HepG2 (cell line): Measurements from ENCODE around the gene EML2. TPM values are rescaled to one million over a fixed set of nuclear protein-coding genes. Genes with fewer than 3 reads are reported as not detected.

ENCODE experiments used
- ARID2 ChIP-seq: sonication (generic); formaldehyde crosslinking; IDR thresholded peaks from 2 replicates; pipeline ENCODE4 v1.8.1; 2022; ENCODE audit warnings: mild to moderate bottlenecking, missing genetic modification reagents, borderline replicate concordance
- DR1 ChIP-seq: sonication (generic); formaldehyde crosslinking; IDR thresholded peaks from 2 replicates; pipeline ENCODE4 v1.8.0; 2021; ENCODE audit warnings: mild to moderate bottlenecking, missing genetic modification reagents, inconsistent platforms
- FOXM1 ChIP-seq: sonication (generic); formaldehyde crosslinking; IDR thresholded peaks from 2 replicates; pipeline ENCODE4 v1.5.0; 2020; ENCODE audit warnings: missing genetic modification reagents
- FOXP1 ChIP-seq, 2 experiments: fragments of 450-650 bp in 1 of 2; IDR thresholded peaks; 2 replicates each; pipeline ENCODE4 v1.6.1; 2017 to 2018; ENCODE audit warnings: antibody characterized with exemption in 1 of 2
- GABPB1 ChIP-seq: IDR thresholded peaks from 2 replicates; pipeline ENCODE4 v1.6.1; 2016; ENCODE audit warnings: mild to moderate bottlenecking, missing genetic modification reagents, moderate library complexity, missing compliant biosample characterization
- LRRFIP1 ChIP-seq: sonication (generic); formaldehyde crosslinking; conservative IDR thresholded peaks from 2 replicates; pipeline ENCODE4 v1.4.0; 2020; ENCODE audit warnings: missing genetic modification reagents
- MAZ ChIP-seq, 2 experiments: sonication (generic) in 1 of 2; formaldehyde crosslinking in 1 of 2; IDR thresholded peaks; 2 replicates each; pipeline versions ENCODE4 v1.5.0 to v1.6.1; 2012 to 2020; ENCODE audit warnings: low read depth in 2 of 2, mild to moderate bottlenecking in 2 of 2, borderline replicate concordance in 1 of 2, improper control_type of control experiment in 1 of 2, low read length in 1 of 2, missing genetic modification reagents in 1 of 2, moderate library complexity in 1 of 2
- MEF2D ChIP-seq: sonication (generic); formaldehyde crosslinking; IDR thresholded peaks from 2 replicates; pipeline ENCODE4 v1.5.1; 2020; ENCODE audit warnings: mild to moderate bottlenecking, missing genetic modification reagents
- NFYB ChIP-seq: sonication (generic); formaldehyde crosslinking; IDR thresholded peaks from 2 replicates; pipeline ENCODE4 v1.4.0; 2020; ENCODE audit warnings: missing genetic modification reagents
- RAD51 ChIP-seq: fragments of 450-650 bp; IDR thresholded peaks from 2 replicates; pipeline ENCODE4 v1.6.1; 2016; ENCODE audit warnings: borderline replicate concordance
- REL ChIP-seq: sonication (generic); formaldehyde crosslinking; conservative IDR thresholded peaks from 2 replicates; pipeline ENCODE4 v1.8.0; 2022; ENCODE audit warnings: mild to moderate bottlenecking, missing genetic modification reagents, moderate library complexity
- SMAD3 ChIP-seq: sonication (generic); formaldehyde crosslinking; IDR thresholded peaks from 2 replicates; pipeline ENCODE4 v1.4.0; 2020; ENCODE audit warnings: missing genetic modification reagents
- TFAP4 ChIP-seq: sonication (generic); IDR thresholded peaks from 2 replicates; pipeline ENCODE4 v1.6.1; 2016; ENCODE audit warnings: low read depth, borderline replicate concordance
- TGIF2 ChIP-seq: IDR thresholded peaks from 2 replicates; pipeline ENCODE4 v1.6.1; 2016; ENCODE audit warnings: control low read depth, missing compliant biosample characterization
- THAP11 ChIP-seq: IDR thresholded peaks from 2 replicates; pipeline ENCODE4 v1.6.1; 2016; ENCODE audit warnings: missing biosample characterization, missing genetic modification reagents
- ZBTB20 ChIP-seq: sonication (generic); formaldehyde crosslinking; IDR thresholded peaks from 2 replicates; pipeline ENCODE4 v1.8.1; 2023; ENCODE audit warnings: missing genetic modification reagents, low read depth, mild to moderate bottlenecking, borderline replicate concordance
- ZFP36L2 ChIP-seq: sonication (generic); formaldehyde crosslinking; IDR thresholded peaks from 2 replicates; pipeline ENCODE4 v1.4.0; 2020; ENCODE audit warnings: missing genetic modification reagents
- ZFP37 ChIP-seq: sonication (generic); formaldehyde crosslinking; IDR thresholded peaks from 2 replicates; pipeline ENCODE4 v1.4.0; 2020; ENCODE audit warnings: missing genetic modification reagents, borderline replicate concordance
- ZMYM4 ChIP-seq: sonication (generic); formaldehyde crosslinking; IDR thresholded peaks from 2 replicates; pipeline ENCODE4 v1.8.1; 2023; ENCODE audit warnings: mild to moderate bottlenecking, missing genetic modification reagents
- ZNF12 ChIP-seq: sonication (generic); formaldehyde crosslinking; IDR thresholded peaks from 2 replicates; pipeline ENCODE4 v1.5.0; 2020; ENCODE audit warnings: missing genetic modification reagents
- ZNF282 ChIP-seq: fragments of 450-650 bp; IDR thresholded peaks from 2 replicates; pipeline ENCODE4 v1.6.1; 2018; ENCODE audit not compliant: partially characterized antibody
- ZNF564 ChIP-seq: sonication (generic); formaldehyde crosslinking; IDR thresholded peaks from 2 replicates; pipeline ENCODE4 v1.8.1; 2023; ENCODE audit warnings: mild to moderate bottlenecking, missing genetic modification reagents
- ZNF614 ChIP-seq: IDR thresholded peaks from 2 replicates; pipeline ENCODE4 v1.6.1; 2018; ENCODE audit warnings: missing biosample characterization, missing genetic modification reagents, inconsistent platforms, borderline replicate concordance
- ZNF672 ChIP-seq: sonication (generic); formaldehyde crosslinking; IDR thresholded peaks from 2 replicates; pipeline ENCODE4 v1.8.1; 2022; ENCODE audit warnings: missing genetic modification reagents
- polyA plus RNA-seq, 8 experiments: library from polyadenylated mRNA; depleted of rRNA in 3 of 8; stranded (reverse) in 7 of 8; unstranded in 1 of 8; fragments of >200 nt; fragmentation: Illumina TruSeq in 4 of 8; extraction: Trizol in 4 of 8; gene quantifications; 2 replicates each; pipeline versions ENCODE4 v1.2.1 to v1.2.3, GENCODE V29; 2011 to 2016; ENCODE audit warnings: low read depth in 4 of 8, missing spikeins in 1 of 8, mixed read lengths in 1 of 8; ENCODE audit not compliant: insufficient read depth in 1 of 8
- total RNA-seq, 5 experiments: library from RNA; depleted of rRNA; stranded (reverse); fragments of >200 nt; fragmentation: Illumina TruSeq; extraction: Trizol; gene quantifications; 2 replicates each; pipeline ENCODE4 v1.2.3, GENCODE V29; 2016; ENCODE audit warnings: low read depth in 1 of 5
- TF ChIP-seq, protein P1 (sequence below): IDR thresholded peaks from 2 replicates; pipeline ENCODE4 v1.6.1; 2016; ENCODE audit warnings: mild to moderate bottlenecking

Gene EML2
- total and polyA plus RNA-seq, 2 of the 13 experiments (the other 11 are each of a cell fraction or from before 2014, with no cell fraction given), result 7.3 to 12.9 TPM

DNA sequence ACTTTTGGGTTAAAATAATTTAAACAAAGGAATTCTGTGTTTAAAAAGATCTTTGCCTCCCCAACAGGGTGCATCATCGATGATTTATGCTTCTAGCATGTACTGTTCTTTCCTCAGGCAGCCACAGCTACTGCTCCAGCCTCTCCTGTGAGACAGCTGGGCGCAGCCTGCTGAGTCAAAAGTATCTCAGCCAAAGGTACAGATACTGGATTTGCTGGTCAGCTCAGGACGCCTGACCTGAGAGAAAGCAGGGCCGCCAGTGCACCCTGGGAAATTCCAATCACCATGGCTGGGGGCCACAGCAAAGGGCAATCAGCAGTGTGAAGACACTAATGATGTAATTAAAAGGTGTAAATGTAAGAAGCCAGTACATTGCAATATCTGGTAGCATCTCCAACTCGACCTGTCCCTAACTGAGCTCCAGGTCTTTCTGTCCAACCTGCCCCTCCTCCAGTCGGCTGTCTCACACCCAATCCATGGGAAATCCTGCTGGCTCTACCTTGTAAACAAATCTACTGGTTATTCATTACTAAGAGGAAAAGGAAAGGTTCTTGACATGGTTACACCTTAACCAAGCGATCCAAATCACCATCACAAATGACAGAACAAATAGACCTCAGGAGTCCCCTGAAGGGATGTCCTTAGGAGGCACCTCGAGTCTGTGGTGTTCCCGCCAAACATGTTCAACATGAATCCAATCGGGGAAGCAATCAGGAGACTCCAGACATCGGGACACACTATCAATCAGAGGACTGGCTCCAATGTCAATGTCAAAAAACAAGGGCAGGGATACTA lies 61.9 kb downstream of the EML2 start (continued):
- TF ChIP-seq ZMYM4 (peak; percentile 49; the same call in 1 of the 2 replicates), TFAP4 (peak; percentile 72; the same call in 1 of the 2 replicates), FOXP1 (IDR thresholded peaks at IDR 0.05) (no peak), FOXP1 (CRISPR knock-in tag; IDR thresholded peaks at IDR 0.05) (peak; percentile 38), THAP11 (CRISPR knock-in tag) (peak; percentile 41), ZNF614 (CRISPR knock-in tag) (peak; percentile 40; the same call in 1 of the 2 replicates), FOXM1 (no peak), ZFP36L2 (CRISPR knock-in tag) (no peak), SMAD3 (CRISPR knock-in tag) (no peak), ZNF672 (CRISPR knock-in tag) (no peak), DR1 (CRISPR knock-in tag) (no peak), ZBTB20 (no peak), MEF2D (CRISPR knock-in tag) (peak; percentile 20; the same call in 1 of the 2 replicates), ZNF12 (CRISPR knock-in tag) (no peak), NFYB (CRISPR knock-in tag) (no peak), REL (CRISPR knock-in tag) (no peak), ZNF282 (no peak), ZFP37 (CRISPR knock-in tag) (no peak), MAZ (IDR thresholded peaks at IDR 0.05; ENCODE audit: borderline replicate concordance, low read depth, low read length) (no peak), MAZ (CRISPR knock-in tag; IDR thresholded peaks at IDR 0.05; ENCODE audit: low read depth) (no peak), RAD51 (no peak), LRRFIP1 (CRISPR knock-in tag) (no peak), ZNF564 (no peak), TGIF2 (CRISPR knock-in tag) (no peak), ARID2 (CRISPR knock-in tag) (peak; percentile 51; the same call in 1 of the 2 replicates), GABPB1 (CRISPR knock-in tag) (0 out of 2 replicates have a peak, but pooled peaks have one; percentile 8)
- TF ChIP-seq, protein P1, sequence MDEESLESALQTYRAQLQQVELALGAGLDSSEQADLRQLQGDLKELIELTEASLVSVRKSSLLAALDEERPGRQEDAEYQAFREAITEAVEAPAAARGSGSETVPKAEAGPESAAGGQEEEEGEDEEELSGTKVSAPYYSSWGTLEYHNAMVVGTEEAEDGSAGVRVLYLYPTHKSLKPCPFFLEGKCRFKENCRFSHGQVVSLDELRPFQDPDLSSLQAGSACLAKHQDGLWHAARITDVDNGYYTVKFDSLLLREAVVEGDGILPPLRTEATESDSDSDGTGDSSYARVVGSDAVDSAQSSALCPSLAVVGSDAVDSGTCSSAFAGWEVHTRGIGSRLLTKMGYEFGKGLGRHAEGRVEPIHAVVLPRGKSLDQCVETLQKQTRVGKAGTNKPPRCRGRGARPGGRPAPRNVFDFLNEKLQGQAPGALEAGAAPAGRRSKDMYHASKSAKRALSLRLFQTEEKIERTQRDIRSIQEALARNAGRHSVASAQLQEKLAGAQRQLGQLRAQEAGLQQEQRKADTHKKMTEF (CRISPR knock-in tag), result no peak; the same call in 1 of the 2 replicates
